ENCODE data around the gene ATP5MK. TPM values are rescaled to one million over a fixed set of nuclear protein-coding genes. Genes with fewer than 3 reads are reported as not detected.
"Not testable (repeated sequence)": the region's sequence is repeated elsewhere in the genome, so short reads cannot be mapped to it uniquely, and the experiment has no call there.

The ATP5MK gene
- 36.1 TPM for total RNA-seq

- peak; percentile 80 to 99 (median 98) for DNase-seq (ENCODE audit: low read depth in 2 of 3, low spot score in 2 of 3)
Observed at GRCh38 chr10:103396067-103396788, at the start of gene ATP5MK, which contains the start of gene PDCD11. ATP5MK (minus strand) TSS chr10:103396475; CDS start chr10:103392457, 4,018 bp downstream. PDCD11 (plus strand) TSS chr10:103396626; CDS start chr10:103398427, 1,801 bp downstream.

GRCh38 chr10:103445366-103445765 lies 49.1 kb upstream of the ATP5MK start:
- DNase-seq (ENCODE audit: low read depth in 2 of 3, low spot score in 2 of 3): no peak

- no peak for DNase-seq (ENCODE audit: low read depth in 2 of 3, low spot score in 2 of 3)
Observed at GRCh38 chr10:103444478-103444877, 48.2 kb upstream of the ATP5MK start.

- DNase-seq (ENCODE audit: low read depth in 2 of 3, low spot score in 2 of 3): no peak
Observed at GRCh38 chr10:103443475-103444185, 47.4 kb upstream of the ATP5MK start.

- no peak for DNase-seq (ENCODE audit: low read depth in 2 of 3, low spot score in 2 of 3)
Observed at GRCh38 chr10:103442031-103442461, 45.8 kb upstream of the ATP5MK start.

- no peak for DNase-seq (ENCODE audit: low read depth in 2 of 3, low spot score in 2 of 3)
Observed at GRCh38 chr10:103441611-103442010, 45.3 kb upstream of the ATP5MK start.

GRCh38 chr10:103441206-103441605 lies 44.9 kb upstream of the ATP5MK start:
- no peak for DNase-seq (ENCODE audit: low read depth in 2 of 3, low spot score in 2 of 3)

GRCh38 chr10:103440416-103440815 lies 44.1 kb upstream of the ATP5MK start:
- DNase-seq (ENCODE audit: low read depth in 2 of 3, low spot score in 2 of 3): no peak

GRCh38 chr10:103439776-103440175 lies 43.5 kb upstream of the ATP5MK start:
- no peak for DNase-seq (ENCODE audit: low read depth in 2 of 3, low spot score in 2 of 3)

- DNase-seq (ENCODE audit: low read depth in 2 of 3, low spot score in 2 of 3): no peak
Observed at GRCh38 chr10:103433858-103434257, 37.6 kb upstream of the ATP5MK start.

- no peak for DNase-seq (ENCODE audit: low read depth in 2 of 3, low spot score in 2 of 3)
Observed at GRCh38 chr10:103431902-103432301, 35.6 kb upstream of the ATP5MK start.

- no peak for DNase-seq (ENCODE audit: low read depth in 2 of 3, low spot score in 2 of 3)
Observed at GRCh38 chr10:103429647-103430046, 33.4 kb upstream of the ATP5MK start.

GRCh38 chr10:103428989-103429643 lies 32.8 kb upstream of the ATP5MK start:
- no peak for DNase-seq (ENCODE audit: low read depth in 2 of 3, low spot score in 2 of 3)

GRCh38 chr10:103427866-103428265 lies 31.6 kb upstream of the ATP5MK start:
- no peak for DNase-seq (ENCODE audit: low read depth in 2 of 3, low spot score in 2 of 3)

- no peak for DNase-seq (ENCODE audit: low read depth in 2 of 3, low spot score in 2 of 3)
Observed at GRCh38 chr10:103423748-103424147, 27.5 kb upstream of the ATP5MK start.

- no peak for DNase-seq (ENCODE audit: low read depth in 2 of 3, low spot score in 2 of 3)
Observed at GRCh38 chr10:103419101-103419500, 22.8 kb upstream of the ATP5MK start.

- DNase-seq (ENCODE audit: low read depth in 2 of 3, low spot score in 2 of 3): no peak
Observed at GRCh38 chr10:103417601-103418000, 21.3 kb upstream of the ATP5MK start.

GRCh38 chr10:103417148-103417469 lies 20.8 kb upstream of the ATP5MK start:
- not testable (repeated sequence) for DNase-seq (ENCODE audit: low read depth in 2 of 3, low spot score in 2 of 3)

GRCh38 chr10:103416436-103417147 lies 20.3 kb upstream of the ATP5MK start:
- DNase-seq (ENCODE audit: low read depth in 2 of 3, low spot score in 2 of 3): peak; percentile 34 to 86 (median 66)

GRCh38 chr10:103415581-103415980 lies 19.3 kb upstream of the ATP5MK start:
- DNase-seq (ENCODE audit: low read depth in 2 of 3, low spot score in 2 of 3): no peak

- no peak for DNase-seq (ENCODE audit: low read depth in 2 of 3, low spot score in 2 of 3)
Observed at GRCh38 chr10:103413564-103413963, 17.3 kb upstream of the ATP5MK start.
